GM12878 (cell line): ENCODE measurements around the gene METTL27. TPM values are rescaled to one million over a fixed set of nuclear protein-coding genes. Genes with fewer than 3 reads are reported as not detected.

ENCODE experiments used
- ATAC-seq: fragments of 200-7000 bp; cut with Tn5 transposase; 3 replicates; pipeline ENCODE4 v1.9.1; 2020; ENCODE audit warnings: mild to moderate bottlenecking, moderate library complexity
- BruUV-seq: library from RNA; stranded (reverse); fragments of 400-500 nt; replicated peaks from 2 replicates; lab custom pipeline; 2021; lab: Mats Ljungman, UMichigan
- CTCF ChIA-PET: fragments of 300-600 bp; sonication (Branson Sonifier 250); formaldehyde crosslinking; extraction: SDS; loops from one replicate; lab custom pipeline; 2021; ENCODE audit warnings: inconsistent platforms; lab: Yijun Ruan, JAX
- POLR2A ChIA-PET: fragments of 350-600 bp; formaldehyde crosslinking; extraction: SDS; loops from one replicate; lab custom pipeline; 2021; ENCODE audit warnings: inconsistent platforms; lab: Charles Lee
- RAD21 ChIA-PET: fragments of 300-600 bp; sonication (Branson Sonifier 250); formaldehyde crosslinking; loops from one replicate; lab custom pipeline; 2023; ENCODE audit warnings: antibody characterized with exemption; ENCODE audit not compliant: unreplicated experiment; lab: Charles Lee
- SMC1A ChIA-PET: fragments of 300-600 bp; sonication (Branson Sonifier 250); formaldehyde crosslinking; loops from one replicate; lab custom pipeline; 2023; ENCODE audit not compliant: unreplicated experiment, uncharacterized antibody; lab: Charles Lee
- DNase-seq: peaks from one replicate; pipeline ENCODE4 v3.0.0-alpha.2; 2011; ENCODE audit warnings: low read depth, low spot score
- FAIRE-seq: peaks from 3 replicates; lab custom pipeline; 2011; peaks lifted over from hg19 to GRCh38; lab: Jason Lieb, UNC
- H2AFZ ChIP-seq: 2 replicates; pipeline ENCODE4 v1.6.0; 2011; ENCODE audit warnings: low read depth, low read length, control low read depth; ENCODE audit not compliant: control insufficient read depth
- H3K27ac ChIP-seq: 2 replicates; pipeline ENCODE4 v1.5.1; 2011; ENCODE audit warnings: control low read depth; ENCODE audit not compliant: control insufficient read depth, insufficient read depth
- H3K27me3 ChIP-seq, 2 experiments: replicated peaks in 1 of 2; 2 replicates each; pipeline versions ENCODE4 v1.6.0 to v1.6.1; 2011; ENCODE audit warnings: low read length in 1 of 2; ENCODE audit not compliant: control insufficient read depth in 2 of 2, insufficient read depth in 2 of 2
- H3K36me3 ChIP-seq, 2 experiments: 2 replicates each; pipeline ENCODE4 v1.5.1; 2011; ENCODE audit warnings: low read length in 1 of 2; ENCODE audit not compliant: control insufficient read depth in 2 of 2, insufficient read depth in 2 of 2
- H3K4me1 ChIP-seq: 2 replicates; pipeline ENCODE4 v1.6.1; 2011; ENCODE audit warnings: mild to moderate bottlenecking, low read length, moderate library complexity, mixed read lengths; ENCODE audit not compliant: control insufficient read depth, insufficient read depth
- H3K4me2 ChIP-seq: 2 replicates; pipeline ENCODE4 v1.6.0; 2011; ENCODE audit warnings: control low read depth; ENCODE audit not compliant: control insufficient read depth, insufficient read depth
- H3K4me3 ChIP-seq: fragments of 200-600 bp; sonication (generic); 2 replicates; pipeline ENCODE4 v1.5.1; 2016
- H3K79me2 ChIP-seq: 2 replicates; pipeline ENCODE4 v1.6.0; 2011; ENCODE audit warnings: low read length; ENCODE audit not compliant: control insufficient read depth, insufficient read depth
- H3K9ac ChIP-seq: 2 replicates; pipeline ENCODE4 v1.8.0; 2011; ENCODE audit warnings: low read length, control low read depth, mixed read lengths; ENCODE audit not compliant: control insufficient read depth, insufficient read depth
- H3K9me3 ChIP-seq: replicated peaks from 3 replicates; pipeline ENCODE4 v1.5.1; 2011; ENCODE audit warnings: mild to moderate bottlenecking, low read length; ENCODE audit not compliant: control insufficient read depth, insufficient read depth
- H4K20me1 ChIP-seq: 2 replicates; pipeline ENCODE4 v1.6.0; 2011; ENCODE audit not compliant: control insufficient read depth, insufficient read depth
- CBX3 ChIP-seq: fragments of 200-600 bp; sonication (generic); IDR thresholded peaks from 2 replicates; pipeline ENCODE4 v1.6.1; 2016; ENCODE audit warnings: low read depth, borderline replicate concordance
- NBN ChIP-seq: fragments of 450-650 bp; IDR thresholded peaks from 2 replicates; pipeline ENCODE4 v1.6.1; 2016
- POU2F2 ChIP-seq: IDR thresholded peaks from 3 replicates; pipeline ENCODE4 v1.6.1; 2011; ENCODE audit warnings: low read depth, mild to moderate bottlenecking, low read length, borderline replicate concordance
- SREBF1 ChIP-seq: IDR thresholded peaks from 2 replicates; pipeline ENCODE4 v1.6.1; 2012; ENCODE audit warnings: mild to moderate bottlenecking, low read length
- TCF12 ChIP-seq: IDR thresholded peaks from 2 replicates; pipeline ENCODE4 v1.6.1; 2011; ENCODE audit warnings: low read depth, mild to moderate bottlenecking, low read length
- YBX1 ChIP-seq: fragments of 450-650 bp; IDR thresholded peaks from 2 replicates; pipeline ENCODE4 v1.6.1; 2016; ENCODE audit warnings: antibody characterized with exemption
- ZZZ3 ChIP-seq: IDR thresholded peaks from 2 replicates; pipeline ENCODE4 v1.6.1; 2011; ENCODE audit warnings: low read depth; ENCODE audit not compliant: control insufficient read depth, insufficient read length
- WGBS: methylation state at CpG from one replicate; pipeline ENCODE4 v1.1.6; 2016; ENCODE audit warnings: low lambda C conversion rate; ENCODE audit not compliant: insufficient replicate concordance, insufficient coverage; ENCODE audit errors: missing lambda C conversion rate; 5-methylcytosine and 5-hydroxymethylcytosine counted together
- in situ Hi-C: fragments of 300-500 bp; cut with MboI; formaldehyde crosslinking; loops from 9 replicates; pipeline ENCODE4 v1.14.3; 2018; ENCODE audit warnings: mixed read lengths
- intact Hi-C: fragments of 100-400 bp; cut with micrococcal nuclease; formaldehyde crosslinking; loops from one replicate; pipeline ENCODE4 v1.14.2; 2022; ENCODE audit not compliant: unreplicated experiment
- polyA plus RNA-seq, 11 experiments: library from polyadenylated mRNA; depleted of rRNA in 4 of 11; unstranded in 6 of 11; stranded (reverse) in 5 of 11; fragments of >200 nt; fragmentation: Nextera tagmentation in 4 of 11; fragmentation: Illumina TruSeq in 1 of 11; extraction: Ambion mirVana in 4 of 11; extraction: Trizol in 1 of 11; gene quantifications; 1 replicate in 1 of 11; 2 replicates in 10 of 11; pipeline versions ENCODE4 v1.2.1 to v1.2.3, GENCODE V29; 2011 to 2016; ENCODE audit warnings: inconsistent platforms in 2 of 11, missing spikeins in 2 of 11, low read depth in 1 of 11
- total RNA-seq, 4 experiments: library from RNA; depleted of rRNA in 3 of 4; stranded (reverse); fragments of >200 nt in 3 of 4; fragmentation: Illumina TruSeq in 1 of 4; extraction: Trizol in 1 of 4; gene quantifications; 2 replicates each; pipeline versions ENCODE4 v1.2.1 to v1.2.3, GENCODE V29; 2013 to 2021
- TF ChIP-seq, protein P1 (sequence below): IDR thresholded peaks from 2 replicates; pipeline ENCODE4 v1.6.1; 2012; ENCODE audit warnings: low read length, inconsistent platforms

METTL27 gene
- total and polyA plus RNA-seq, 10 of the 15 experiments (the other 5 are each of a cell fraction or from before 2014, with no cell fraction given), result 0.10 to 3.4 (median 0.68) TPM

DNA sequence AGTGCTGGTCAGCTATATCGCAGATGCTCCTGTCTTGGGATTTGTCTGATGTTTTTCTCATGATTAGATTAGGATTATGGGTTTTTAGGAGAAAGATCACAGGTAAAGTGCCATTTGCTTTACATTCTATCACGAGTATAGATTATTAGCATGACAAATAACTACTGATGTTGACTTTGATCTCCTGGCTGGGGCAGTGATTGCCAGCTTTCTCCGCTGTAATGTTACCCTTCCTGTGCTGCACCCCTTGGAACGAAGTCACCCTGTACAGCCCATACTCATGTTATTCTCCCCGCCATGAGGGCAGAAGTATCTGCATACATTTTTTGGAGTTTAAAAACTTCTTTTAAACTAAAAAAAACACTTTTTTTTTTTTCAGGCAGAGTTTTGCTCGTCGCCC lies 22.3 kb downstream of the METTL27 start:
- H3K36me3 ChIP-seq, result no peaks in the 10 kb centered on the region
- SMC1A ChIA-PET, result no interaction called here
- in situ Hi-C loops (no loop called here), intact Hi-C loops (no loop called here)
- BruUV-seq, result no TSS peak
- H2AFZ ChIP-seq, result no peak overlapping the region
- TF ChIP-seq POU2F2 (no peak), CBX3 (no peak)
- no peaks in the 10 kb centered on the region for H3K9me3 ChIP-seq
- H4K20me1 ChIP-seq, result no peaks in the 10 kb centered on the region
- H3K4me1 ChIP-seq, result no peaks in the 10 kb centered on the region
- H3K79me2 ChIP-seq, result no peaks in the 10 kb centered on the region
- POLR2A ChIA-PET, result no interaction called here
- no peak overlapping the region for H3K27ac ChIP-seq
- H3K9ac ChIP-seq, result no peak overlapping the region
- no peak overlapping the region for H3K4me3 ChIP-seq
- peaks cover 0 to 3% of the 10 kb centered on the region in 2 experiments; a peak in 3 of 4 replicates for H3K27me3 ChIP-seq
- 64% methylated on average over 7 of the region's 7 CpGs for WGBS
- CTCF ChIA-PET, result interaction anchor here (0.7 kb wide), 1 partner anchor 151 kb away, joined by 3 read pairs; no protein-coding TSS in a partner anchor
- DNase-seq, result no peak
- RAD21 ChIA-PET, result no interaction called here
- ATAC-seq, result no peak
- H3K4me2 ChIP-seq, result no peak overlapping the region
- no peak for FAIRE-seq

DNA sequence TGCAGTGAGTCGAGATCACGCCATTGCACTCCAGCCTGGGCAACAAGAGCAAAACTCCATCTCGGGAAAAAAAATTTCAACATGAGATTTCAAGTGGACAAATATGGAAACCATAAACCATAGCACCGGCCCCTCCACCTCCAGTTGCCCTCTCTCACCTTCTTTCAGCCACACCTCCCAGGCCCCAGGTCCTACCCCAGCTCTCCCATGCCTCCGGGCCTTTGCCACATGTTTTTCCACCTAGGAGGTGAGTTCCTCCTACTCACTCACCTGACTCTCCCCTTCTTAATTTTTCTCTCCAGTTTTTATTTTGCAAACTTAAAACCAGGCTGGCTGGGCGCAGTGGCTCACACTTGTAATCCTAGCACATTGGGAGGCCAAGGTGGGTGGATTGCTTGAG lies 25.2 kb downstream of the METTL27 start:
- BruUV-seq, result no TSS peak
- intact Hi-C loops, result no loop called here

More for the DNA sequence above, 25.2 kb downstream of the METTL27 start:
- no peak overlapping the region for H3K4me3 ChIP-seq
- CTCF ChIA-PET, result no interaction called here
- H3K36me3 ChIP-seq, result no peaks in the 10 kb centered on the region
- RAD21 ChIA-PET, result no interaction called here
- no peak overlapping the region for H3K9ac ChIP-seq
- POLR2A ChIA-PET, result no interaction called here
- no peak overlapping the region for H2AFZ ChIP-seq
- ATAC-seq, result no peak
- H3K27ac ChIP-seq, result no peak overlapping the region
- FAIRE-seq, result no peak
- H4K20me1 ChIP-seq, result no peaks in the 10 kb centered on the region
- 37% methylated on average over 6 of the region's 6 CpGs for WGBS
- H3K9me3 ChIP-seq, result no peaks in the 10 kb centered on the region; the same call in 2 of the 3 replicates
- no peaks in the 10 kb centered on the region for H3K79me2 ChIP-seq
- DNase-seq, result no peak
- H3K27me3 ChIP-seq, result no peaks in the 10 kb centered on the region; a peak in 1 of 4 replicates
- SMC1A ChIA-PET, result no interaction called here
- H3K4me2 ChIP-seq, result no peak overlapping the region
- no peaks in the 10 kb centered on the region for H3K4me1 ChIP-seq
- TF ChIP-seq NBN (no peak), TCF12 (no peak), SREBF1 (no peak), ZZZ3 (no peak), YBX1 (no peak)
- TF ChIP-seq, protein P1, sequence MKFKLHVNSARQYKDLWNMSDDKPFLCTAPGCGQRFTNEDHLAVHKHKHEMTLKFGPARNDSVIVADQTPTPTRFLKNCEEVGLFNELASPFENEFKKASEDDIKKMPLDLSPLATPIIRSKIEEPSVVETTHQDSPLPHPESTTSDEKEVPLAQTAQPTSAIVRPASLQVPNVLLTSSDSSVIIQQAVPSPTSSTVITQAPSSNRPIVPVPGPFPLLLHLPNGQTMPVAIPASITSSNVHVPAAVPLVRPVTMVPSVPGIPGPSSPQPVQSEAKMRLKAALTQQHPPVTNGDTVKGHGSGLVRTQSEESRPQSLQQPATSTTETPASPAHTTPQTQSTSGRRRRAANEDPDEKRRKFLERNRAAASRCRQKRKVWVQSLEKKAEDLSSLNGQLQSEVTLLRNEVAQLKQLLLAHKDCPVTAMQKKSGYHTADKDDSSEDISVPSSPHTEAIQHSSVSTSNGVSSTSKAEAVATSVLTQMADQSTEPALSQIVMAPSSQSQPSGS, result no peak
- TF ChIP-seq, all 136 proteins: peak for 0
- in situ Hi-C loops, result no loop called here
